ENCODE data around the gene SYCP3. TPM values are rescaled to one million over a fixed set of nuclear protein-coding genes. Genes with fewer than 3 reads are reported as not detected.

The SYCP3 gene
- total RNA-seq, 1 experiment from 2014 or later = 0.19 TPM

DNA sequence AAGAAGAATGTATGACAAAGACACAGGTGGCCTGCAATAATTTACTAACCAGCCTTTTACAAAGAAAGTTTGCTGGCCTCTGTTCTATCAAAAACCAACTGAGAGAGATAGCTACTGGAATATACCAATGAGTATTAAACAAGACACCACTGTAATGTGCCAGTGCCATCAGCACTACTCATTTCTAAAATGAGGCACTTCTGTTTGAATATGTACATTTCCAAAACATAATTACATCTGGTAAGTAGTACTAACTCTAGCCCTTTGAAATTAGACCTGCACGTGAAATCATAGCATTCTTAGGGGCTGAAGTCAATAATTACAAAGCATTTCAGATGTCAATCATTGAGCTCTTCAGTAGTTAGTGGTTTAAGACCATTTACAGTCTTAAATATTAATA, 6.9 kb upstream of the SYCP3 start:
- H3K4me3 ChIP-seq (ENCODE audit: low read depth, low read length, poor library complexity, severe bottlenecking) = no peak overlapping the region
- H3K36me3 ChIP-seq (ENCODE audit: insufficient read depth, low read length, poor library complexity, severe bottlenecking) = no peaks in the 10 kb centered on the region
- intact Hi-C loops (cut with micrococcal nuclease; ENCODE audit: unreplicated experiment) = no loop called here
- ChIA-PET POLR2A (ENCODE audit: low non-redundant PET) (no interaction called here), CTCF (no interaction called here)
- TF ChIP-seq, protein P1, sequence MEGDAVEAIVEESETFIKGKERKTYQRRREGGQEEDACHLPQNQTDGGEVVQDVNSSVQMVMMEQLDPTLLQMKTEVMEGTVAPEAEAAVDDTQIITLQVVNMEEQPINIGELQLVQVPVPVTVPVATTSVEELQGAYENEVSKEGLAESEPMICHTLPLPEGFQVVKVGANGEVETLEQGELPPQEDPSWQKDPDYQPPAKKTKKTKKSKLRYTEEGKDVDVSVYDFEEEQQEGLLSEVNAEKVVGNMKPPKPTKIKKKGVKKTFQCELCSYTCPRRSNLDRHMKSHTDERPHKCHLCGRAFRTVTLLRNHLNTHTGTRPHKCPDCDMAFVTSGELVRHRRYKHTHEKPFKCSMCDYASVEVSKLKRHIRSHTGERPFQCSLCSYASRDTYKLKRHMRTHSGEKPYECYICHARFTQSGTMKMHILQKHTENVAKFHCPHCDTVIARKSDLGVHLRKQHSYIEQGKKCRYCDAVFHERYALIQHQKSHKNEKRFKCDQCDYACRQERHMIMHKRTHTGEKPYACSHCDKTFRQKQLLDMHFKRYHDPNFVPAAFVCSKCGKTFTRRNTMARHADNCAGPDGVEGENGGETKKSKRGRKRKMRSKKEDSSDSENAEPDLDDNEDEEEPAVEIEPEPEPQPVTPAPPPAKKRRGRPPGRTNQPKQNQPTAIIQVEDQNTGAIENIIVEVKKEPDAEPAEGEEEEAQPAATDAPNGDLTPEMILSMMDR (conservative IDR thresholded peaks at IDR 0.05; ENCODE audit: low read depth, low read length) = no peak
- no peak for TF ChIP-seq EZH2 (IDR thresholded peaks at IDR 0.05; ENCODE audit: borderline replicate concordance, low read depth, low read length, poor library complexity, severe bottlenecking)
- no peaks in the 10 kb centered on the region for H3K27me3 ChIP-seq (replicated peaks; ENCODE audit: insufficient read depth, low read depth, low read length, poor library complexity)
- no TSS peak for BruUV-seq (replicated peaks)
- no peaks in the 10 kb centered on the region for H3K9me3 ChIP-seq (ENCODE audit: low read depth, low read length, poor library complexity, severe bottlenecking)
- H3K27ac ChIP-seq (ENCODE audit: low read depth, low read length, poor library complexity, severe bottlenecking) = no peak overlapping the region
- DNase-seq (ENCODE audit: low spot score) = no peak
- H3K4me1 ChIP-seq (ENCODE audit: insufficient read depth, low read length, poor library complexity, severe bottlenecking) = no peaks in the 10 kb centered on the region

DNA sequence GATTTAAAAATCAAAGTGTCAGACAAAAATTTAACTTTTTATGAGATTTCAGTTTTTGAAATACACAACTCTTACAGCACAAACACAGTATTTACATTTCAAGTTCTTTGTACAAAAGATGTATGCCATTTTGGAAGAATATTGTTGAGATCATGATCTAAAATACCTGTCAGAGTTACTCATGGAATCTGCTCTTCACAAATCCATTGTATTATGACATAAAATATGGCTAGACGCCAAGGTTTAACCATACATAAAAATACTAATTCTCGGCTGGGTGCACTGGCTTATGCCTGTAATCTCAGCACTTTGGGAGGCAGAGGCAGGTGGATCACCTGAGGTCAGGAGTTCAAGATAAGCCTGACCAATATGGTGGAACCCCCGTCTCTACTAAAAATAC, 6.2 kb upstream of the SYCP3 start:
- Histone ChIP-seq H3K27ac (ENCODE audit: low read depth, low read length, poor library complexity, severe bottlenecking) (no peak overlapping the region), H3K27me3 (replicated peaks; ENCODE audit: insufficient read depth, low read depth, low read length, poor library complexity) (no peaks in the 10 kb centered on the region), H3K4me3 (ENCODE audit: low read depth, low read length, poor library complexity, severe bottlenecking) (no peak overlapping the region), H3K4me1 (ENCODE audit: insufficient read depth, low read length, poor library complexity, severe bottlenecking) (no peaks in the 10 kb centered on the region), H3K36me3 (ENCODE audit: insufficient read depth, low read length, poor library complexity, severe bottlenecking) (no peaks in the 10 kb centered on the region), H3K9me3 (ENCODE audit: low read depth, low read length, poor library complexity, severe bottlenecking) (no peaks in the 10 kb centered on the region)
- BruUV-seq (replicated peaks) = no TSS peak
- ChIA-PET CTCF (no interaction called here), POLR2A (ENCODE audit: low non-redundant PET) (no interaction called here)
- no peak for TF ChIP-seq EZH2 (IDR thresholded peaks at IDR 0.05; ENCODE audit: borderline replicate concordance, low read depth, low read length, poor library complexity, severe bottlenecking)
- TF ChIP-seq, protein P1 (conservative IDR thresholded peaks at IDR 0.05; ENCODE audit: low read depth, low read length) = no peak
- intact Hi-C loops (cut with micrococcal nuclease; ENCODE audit: unreplicated experiment) = no loop called here
- no peak for DNase-seq (ENCODE audit: low spot score)

DNA sequence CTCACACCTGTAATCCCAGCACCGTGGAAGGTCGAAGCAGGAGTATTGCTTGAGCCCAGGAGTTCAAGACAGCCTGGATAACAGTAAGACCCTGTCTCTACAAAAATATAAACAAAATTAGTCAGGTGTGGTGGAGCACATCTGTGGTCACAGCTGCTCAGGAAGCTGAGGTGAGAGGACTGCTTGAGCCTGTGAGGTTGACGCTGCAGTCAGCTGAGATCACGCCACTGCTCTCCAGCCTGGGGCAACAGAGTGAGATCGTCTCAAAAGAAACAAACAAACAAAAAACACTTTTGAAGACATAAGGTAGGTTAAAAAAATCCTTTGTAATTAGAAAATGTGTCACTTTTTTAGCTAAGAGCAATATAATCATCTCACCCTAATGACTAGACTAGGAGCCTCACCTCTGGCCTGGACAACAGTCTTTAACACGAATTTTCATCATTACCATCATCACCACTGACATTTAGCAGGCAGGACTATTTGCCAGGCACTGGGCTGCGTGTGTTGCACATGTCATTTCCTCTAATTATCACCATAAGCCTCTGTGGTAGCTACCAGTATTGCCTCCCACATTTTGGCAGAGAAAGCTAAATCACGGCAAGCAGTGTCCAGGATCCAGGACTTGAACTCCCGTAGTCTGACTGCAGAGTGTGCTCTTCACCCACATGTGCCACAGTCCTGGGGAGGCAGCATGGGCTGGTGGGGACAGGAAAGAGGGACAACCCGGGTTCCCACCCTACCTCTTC, 4.6 kb upstream of the SYCP3 start:
- Histone ChIP-seq H3K27ac (ENCODE audit: low read depth, low read length, poor library complexity, severe bottlenecking) (no peak overlapping the region), H3K9me3 (ENCODE audit: low read depth, low read length, poor library complexity, severe bottlenecking) (no peaks in the 10 kb centered on the region), H3K4me3 (ENCODE audit: low read depth, low read length, poor library complexity, severe bottlenecking) (no peak overlapping the region), H3K27me3 (replicated peaks; ENCODE audit: insufficient read depth, low read depth, low read length, poor library complexity) (no peaks in the 10 kb centered on the region), H3K36me3 (ENCODE audit: insufficient read depth, low read length, poor library complexity, severe bottlenecking) (no peaks in the 10 kb centered on the region), H3K4me1 (ENCODE audit: insufficient read depth, low read length, poor library complexity, severe bottlenecking) (no peaks in the 10 kb centered on the region)
- BruUV-seq (replicated peaks) = no TSS peak
- ChIA-PET CTCF (no interaction called here), POLR2A (ENCODE audit: low non-redundant PET) (no interaction called here)
- DNase-seq (ENCODE audit: low spot score) = peak; percentile 4
- TF ChIP-seq, protein P1 (conservative IDR thresholded peaks at IDR 0.05; ENCODE audit: low read depth, low read length) = no peak
- TF ChIP-seq EZH2 (IDR thresholded peaks at IDR 0.05; ENCODE audit: borderline replicate concordance, low read depth, low read length, poor library complexity, severe bottlenecking) = no peak
- intact Hi-C loops (cut with micrococcal nuclease; ENCODE audit: unreplicated experiment) = no loop called here
